Ovary (tissue), 9 donors: ENCODE measurements around the gene MBNL1. TPM values are rescaled to one million over a fixed set of nuclear protein-coding genes. Genes with fewer than 3 reads are reported as not detected.

ENCODE experiments used
- DNase-seq, 5 donors: peaks; one replicate each; pipeline ENCODE4 v3.0.0-alpha.2; 2019 to 2020
- H3K27ac ChIP-seq, 2 donors: fragments of 200-600 bp; one replicate each; pipeline versions ENCODE4 v1.5.1 to v1.8.0; 2019 to 2022
- H3K27me3 ChIP-seq: fragments of 200-600 bp; one replicate; pipeline ENCODE4 v1.8.0; 2022
- H3K36me3 ChIP-seq: fragments of 200-600 bp; sonication (generic); one replicate; pipeline ENCODE4 v1.5.1; 2019
- H3K4me1 ChIP-seq: one replicate; pipeline ENCODE4 v1.8.1; 2013; ENCODE audit warnings: mild to moderate bottlenecking, moderate library complexity; ENCODE audit not compliant: insufficient read depth
- H3K4me3 ChIP-seq: fragments of 200-600 bp; sonication (generic); one replicate; pipeline ENCODE4 v1.5.1; 2017
- H3K9me3 ChIP-seq, 2 donors: fragments of 200-600 bp in 1 of 2; sonication (generic) in 1 of 2; one replicate each; pipeline versions ENCODE4 v1.5.1 to v1.8.1; 2013 to 2019; ENCODE audit warnings: mild to moderate bottlenecking in 1 of 2, moderate library complexity in 1 of 2
- EP300 ChIP-seq: sonication (generic); formaldehyde crosslinking; IDR thresholded peaks from one replicate; pipeline ENCODE4 v1.6.1; 2017; ENCODE audit warnings: antibody characterized with exemption
- POLR2A ChIP-seq: fragments of 450-650 bp; IDR thresholded peaks from one replicate; pipeline ENCODE4 v1.6.1; 2017; ENCODE audit warnings: antibody characterized with exemption, mild to moderate bottlenecking, moderate library complexity
- WGBS, 3 donors: extraction: QIAGEN DNeasy Blood & Tissue Kit in 1 of 3; methylation state at CpG; one replicate each; pipeline versions ENCODE4 v1.1.5 to v1.1.7; 2013 to 2017; 5-methylcytosine and 5-hydroxymethylcytosine counted together
- intact Hi-C, 4 donors: fragments of 100-400 bp; cut with DNase I; formaldehyde crosslinking; loops; one replicate each; pipeline versions ENCODE4 v1.11.0 to v1.15.1; 2022 to 2023
- polyA plus RNA-seq, 2 donors: library from polyadenylated mRNA; stranded (reverse); fragments of 200-250 nt in 1 of 2; fragments of 350-450 nt in 1 of 2; fragmentation: Illumina TruSeq in 1 of 2; extraction: RNeasy Lipid Tissue Mini Kit (QIAGEN cat#74804) in 1 of 2; gene quantifications; one replicate each; pipeline ENCODE4 v1.2.3, GENCODE V29; 2013 to 2014
- total RNA-seq, 7 donors: library from RNA; depleted of rRNA in 2 of 7; stranded (reverse); fragments of >200 nt in 2 of 7; fragmentation: NEBNext Ultra II Directional in 3 of 7; extraction: Animal tissue kit (Norgen Biotek cat#: 25700) in 3 of 7; gene quantifications; one replicate each; pipeline versions ENCODE4 v1.1.0 to v1.2.4, GENCODE V29; 2016 to 2023
- TF ChIP-seq, protein P1 (sequence below), 3 donors: fragments of 450-650 bp in 2 of 3; fragments of 200-600 bp in 1 of 3; IDR thresholded peaks; one replicate each; pipeline versions ENCODE4 v1.5.1 to v1.8.0; 2016 to 2022; ENCODE audit warnings: antibody characterized with exemption in 3 of 3, mild to moderate bottlenecking in 1 of 3
- donor health status: DM: no; HTN: no; CAD: no; lungs with moderate emphysema.
- donor health status: DM: no; HTN: no; CAD: no.
- donor health status: Bipolar disorder and iron deficiency.
- donor health status: DM: yes; HTN: yes; CAD: no.
- donor health status: DM: no; HTN: no; CAD: no.
- donor health status: DM: yes; HTN: yes; CAD: no.

Gene MBNL1
- total and polyA plus RNA-seq, 9 donors, result 39.7 to 152 (median 123) TPM

DNA sequence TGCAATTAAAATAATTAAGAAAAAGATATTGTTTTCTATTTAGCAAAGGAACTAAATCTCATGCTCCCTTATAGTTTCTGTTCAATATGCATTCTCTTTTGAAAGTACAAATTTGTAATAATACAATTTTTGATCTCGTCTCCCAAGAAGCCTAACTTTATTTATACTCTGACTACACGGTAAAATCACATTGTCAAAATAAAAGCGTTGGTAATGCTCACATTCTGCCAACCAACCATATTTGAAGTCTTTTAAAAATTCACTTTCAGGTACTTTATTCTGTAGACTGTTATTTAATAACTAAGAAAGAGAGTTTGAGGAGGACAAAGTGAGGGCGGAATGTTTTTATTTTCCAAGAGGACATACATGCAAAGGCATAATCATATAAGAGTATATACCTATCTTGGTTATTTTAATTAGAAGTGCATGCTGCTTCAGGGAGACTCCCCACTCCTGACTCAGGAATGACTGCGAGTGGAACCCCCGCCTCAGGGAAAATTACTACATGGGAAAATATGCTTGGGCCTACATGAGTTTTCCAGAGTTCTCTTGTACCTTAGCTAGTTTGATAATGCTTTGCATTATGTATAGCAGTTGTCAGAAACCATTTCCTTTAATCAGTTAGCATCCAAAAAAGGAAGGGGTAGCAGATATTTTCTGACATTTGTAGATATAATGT is 19.3 kb downstream of the MBNL1 start:
- H3K9me3 ChIP-seq, result no peaks in the 10 kb centered on the region
- intact Hi-C loops, result no loop called here
- no peak overlapping the region for H3K27ac ChIP-seq
- no peak for TF ChIP-seq EP300
- TF ChIP-seq POLR2A, result no peak
- TF ChIP-seq, protein P1, sequence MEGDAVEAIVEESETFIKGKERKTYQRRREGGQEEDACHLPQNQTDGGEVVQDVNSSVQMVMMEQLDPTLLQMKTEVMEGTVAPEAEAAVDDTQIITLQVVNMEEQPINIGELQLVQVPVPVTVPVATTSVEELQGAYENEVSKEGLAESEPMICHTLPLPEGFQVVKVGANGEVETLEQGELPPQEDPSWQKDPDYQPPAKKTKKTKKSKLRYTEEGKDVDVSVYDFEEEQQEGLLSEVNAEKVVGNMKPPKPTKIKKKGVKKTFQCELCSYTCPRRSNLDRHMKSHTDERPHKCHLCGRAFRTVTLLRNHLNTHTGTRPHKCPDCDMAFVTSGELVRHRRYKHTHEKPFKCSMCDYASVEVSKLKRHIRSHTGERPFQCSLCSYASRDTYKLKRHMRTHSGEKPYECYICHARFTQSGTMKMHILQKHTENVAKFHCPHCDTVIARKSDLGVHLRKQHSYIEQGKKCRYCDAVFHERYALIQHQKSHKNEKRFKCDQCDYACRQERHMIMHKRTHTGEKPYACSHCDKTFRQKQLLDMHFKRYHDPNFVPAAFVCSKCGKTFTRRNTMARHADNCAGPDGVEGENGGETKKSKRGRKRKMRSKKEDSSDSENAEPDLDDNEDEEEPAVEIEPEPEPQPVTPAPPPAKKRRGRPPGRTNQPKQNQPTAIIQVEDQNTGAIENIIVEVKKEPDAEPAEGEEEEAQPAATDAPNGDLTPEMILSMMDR (IDR thresholded peaks at IDR 0.05), result no peak
- H3K4me1 ChIP-seq, result peaks cover 6% of the 10 kb centered on the region
- H3K27me3 ChIP-seq, result no peaks in the 10 kb centered on the region
- peak overlapping the region; percentile 4 for H3K4me3 ChIP-seq
- no peak for DNase-seq
- H3K36me3 ChIP-seq, result no peaks in the 10 kb centered on the region
- 59 to 64% (median 63%) methylated on average over 6 of the region's 6 CpGs for WGBS, 3 donors

DNA sequence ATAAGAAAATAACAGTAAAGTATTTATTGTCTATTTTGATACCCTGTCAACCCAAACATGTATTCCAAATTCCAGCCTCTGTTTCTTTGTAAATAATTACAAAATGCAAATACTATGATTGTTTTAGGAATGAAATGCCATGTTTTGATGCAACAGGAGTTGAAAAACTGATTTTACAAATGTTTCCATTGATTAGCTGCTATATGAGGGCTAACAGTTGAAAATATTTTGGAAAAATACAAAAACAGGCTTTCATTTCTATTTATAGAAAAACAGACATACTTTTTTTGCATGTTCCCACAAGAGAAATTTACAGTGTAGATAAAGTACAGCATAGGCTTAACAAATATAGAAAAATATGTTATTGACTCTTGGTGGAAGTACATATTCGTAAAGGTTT is 20.0 kb downstream of the MBNL1 start:
- no peaks in the 10 kb centered on the region for H3K36me3 ChIP-seq
- H3K4me3 ChIP-seq, result no peak overlapping the region
- H3K9me3 ChIP-seq, result no peaks in the 10 kb centered on the region
- TF ChIP-seq POLR2A (no peak), EP300 (no peak)
- TF ChIP-seq, protein P1 (IDR thresholded peaks at IDR 0.05), result no peak
- intact Hi-C loops, result no loop called here
- 83 to 88% (median 87%) methylated on average over 1 of the region's 1 CpG for WGBS, 3 donors
- no peaks in the 10 kb centered on the region for H3K27me3 ChIP-seq
- H3K27ac ChIP-seq, result no peak overlapping the region
- no peak for DNase-seq
- peaks cover 6% of the 10 kb centered on the region for H3K4me1 ChIP-seq

DNA sequence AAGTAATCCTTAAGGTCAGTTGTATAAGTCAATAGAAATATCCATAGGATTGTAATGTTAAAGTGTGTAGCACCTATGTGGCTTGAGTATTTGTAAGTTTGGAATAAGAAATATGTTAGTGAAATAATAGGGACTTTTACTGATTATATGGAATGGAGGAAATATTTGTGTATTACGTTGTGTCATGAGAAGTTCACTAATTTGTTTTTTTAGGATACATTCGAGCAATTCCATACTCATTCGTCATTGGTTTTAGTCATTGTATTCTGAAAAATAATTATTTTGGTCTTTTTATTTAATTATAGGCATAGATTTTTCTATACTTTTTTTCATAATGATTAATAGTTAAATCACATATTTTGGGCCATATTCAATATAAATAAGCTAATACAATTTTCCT is 21.0 kb downstream of the MBNL1 start:
- no peak for DNase-seq
- Histone ChIP-seq H3K36me3 (no peaks in the 10 kb centered on the region), H3K27ac (no peak overlapping the region), H3K27me3 (no peaks in the 10 kb centered on the region), H3K9me3 (no peaks in the 10 kb centered on the region), H3K4me1 (peaks cover 6% of the 10 kb centered on the region), H3K4me3 (no peak overlapping the region)
- intact Hi-C loops, result no loop called here
- 90 to 97% (median 91%) methylated on average over 3 of the region's 3 CpGs for WGBS, 3 donors
- TF ChIP-seq POLR2A, result no peak
- TF ChIP-seq, protein P1 (IDR thresholded peaks at IDR 0.05), result no peak
- TF ChIP-seq EP300, result no peak

DNA sequence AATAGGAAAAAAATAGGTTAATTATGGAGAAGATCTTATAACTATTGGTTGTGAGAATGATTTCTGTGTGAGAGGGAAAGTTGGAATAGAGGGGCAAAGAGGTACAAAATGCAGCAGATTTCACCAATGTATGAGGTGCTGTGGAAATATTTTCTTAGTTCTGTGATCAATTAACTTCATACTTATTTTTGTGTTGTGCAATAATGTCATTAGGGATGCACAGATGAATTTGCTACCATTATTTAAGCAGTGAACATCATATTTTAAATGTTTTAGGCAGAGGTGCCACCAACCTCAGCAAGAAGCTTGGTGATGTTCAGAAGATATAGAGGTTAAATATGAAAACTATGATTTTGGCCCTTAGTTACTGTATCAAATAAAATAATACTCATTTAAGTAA is 21.6 kb downstream of the MBNL1 start:
- Histone ChIP-seq H3K27me3 (no peaks in the 10 kb centered on the region), H3K36me3 (no peaks in the 10 kb centered on the region), H3K9me3 (no peaks in the 10 kb centered on the region), H3K27ac (no peak overlapping the region), H3K4me3 (no peak overlapping the region), H3K4me1 (peaks cover 6% of the 10 kb centered on the region)
- intact Hi-C loops, result no loop called here
- no peak for DNase-seq
- TF ChIP-seq POLR2A (no peak), EP300 (no peak)
- TF ChIP-seq, protein P1 (IDR thresholded peaks at IDR 0.05), result no peak
